NCI-H774 (cell line): ENCODE results near the gene TBCCD1.
"Not testable (repeated sequence)": the region's sequence is repeated elsewhere in the genome, so short reads cannot be mapped to it uniquely, and the experiment has no call there.

ENCODE experiments used
- DNase-seq: peaks from one replicate; lab custom pipeline; 2025; lab: John Stamatoyannopoulos, UW

The TBCCD1 gene

GRCh38 chr3:186594591-186595113, 27.5 kb upstream of the TBCCD1 start:
- DNase-seq: no peak

- no peak for DNase-seq
Measured at GRCh38 chr3:186593862-186594261, 26.7 kb upstream of the TBCCD1 start.

GRCh38 chr3:186592682-186593081, 25.5 kb upstream of the TBCCD1 start:
- DNase-seq: no peak

- DNase-seq: no peak
Measured at GRCh38 chr3:186590580-186591295, 23.6 kb upstream of the TBCCD1 start.

GRCh38 chr3:186589856-186590579, 22.9 kb upstream of the TBCCD1 start:
- DNase-seq: no peak

GRCh38 chr3:186589121-186589520, 22.0 kb upstream of the TBCCD1 start:
- no peak for DNase-seq

- DNase-seq: no peak
Measured at GRCh38 chr3:186588632-186589031, 21.5 kb upstream of the TBCCD1 start.

- no peak for DNase-seq
Measured at GRCh38 chr3:186587183-186587582, 20.0 kb upstream of the TBCCD1 start.

GRCh38 chr3:186586245-186586644, 19.1 kb upstream of the TBCCD1 start:
- not testable (repeated sequence) for DNase-seq

- DNase-seq: no peak
Measured at GRCh38 chr3:186583831-186584230, 16.7 kb upstream of the TBCCD1 start.

GRCh38 chr3:186582541-186582940, 15.4 kb upstream of the TBCCD1 start:
- no peak for DNase-seq

GRCh38 chr3:186580785-186581184, 13.6 kb upstream of the TBCCD1 start:
- no peak for DNase-seq

- no peak for DNase-seq
Measured at GRCh38 chr3:186577521-186577920, 10.4 kb upstream of the TBCCD1 start.

- no peak for DNase-seq
Measured at GRCh38 chr3:186571644-186572013, 4.5 kb upstream of the TBCCD1 start.

- DNase-seq: no peak
Measured at GRCh38 chr3:186570941-186571643, 4.0 kb upstream of the TBCCD1 start.

GRCh38 chr3:186570096-186570940, 3.2 kb upstream of the TBCCD1 start, which contains the start of gene DNAJB11:
Gene DNAJB11, plus strand, starts transcription at chr3:186570720. Its CDS starts 178 bp downstream, at chr3:186570898.
- peak; percentile 100 for DNase-seq

- DNase-seq: no peak
Measured at GRCh38 chr3:186569779-186570095, 2.6 kb upstream of the TBCCD1 start.

- not testable (repeated sequence) for DNase-seq
Measured at GRCh38 chr3:186569361-186569760, 2.2 kb upstream of the TBCCD1 start.

- DNase-seq: no peak
Measured at GRCh38 chr3:186566772-186567071, 417 bp downstream of the TBCCD1 start.

- no peak for DNase-seq
Measured at GRCh38 chr3:186564586-186564985, 2.6 kb downstream of the TBCCD1 start.

- no peak for DNase-seq
Measured at GRCh38 chr3:186552408-186553031, 14.6 kb downstream of the TBCCD1 start.

- no peak for DNase-seq
Measured at GRCh38 chr3:186551387-186551786, 15.8 kb downstream of the TBCCD1 start.
